VCaP (cell line): ENCODE measurements around the gene NR2E3.
"Not testable (repeated sequence)": the region's sequence is repeated elsewhere in the genome, so short reads cannot be mapped to it uniquely, and the experiment has no call there.

Experiments used
- H3K27ac ChIP-seq: fragments of 450-650 bp; 2 replicates; pipeline ENCODE4 v1.5.1; 2017
- TF ChIP-seq, protein P1 (sequence below): fragments of 450-650 bp; conservative IDR thresholded peaks from 2 replicates; pipeline ENCODE4 v1.5.1; 2017; ENCODE audit warnings: mild to moderate bottlenecking, moderate library complexity

NR2E3 gene

DNA sequence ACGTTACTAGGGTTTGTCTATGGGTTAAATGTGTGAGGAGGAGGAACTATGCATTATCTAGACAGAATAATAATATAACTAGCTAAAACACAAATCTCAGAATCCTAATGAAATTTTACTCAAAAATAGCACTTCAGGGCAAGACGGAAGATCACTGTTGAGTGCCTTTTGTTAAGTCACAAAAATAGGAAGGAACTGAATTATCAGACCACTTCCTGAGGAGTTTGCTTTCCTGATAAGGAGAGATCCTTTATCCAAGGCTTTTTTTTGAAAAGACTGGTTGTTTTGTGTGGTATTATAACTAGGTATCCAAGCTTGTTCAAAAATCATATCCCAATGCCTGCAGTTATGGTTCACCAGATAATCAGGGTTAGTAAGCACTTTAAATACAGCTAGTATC, 34.6 kb downstream of the NR2E3 start:
- H3K27ac ChIP-seq: no peak overlapping the region
- TF ChIP-seq, protein P1, sequence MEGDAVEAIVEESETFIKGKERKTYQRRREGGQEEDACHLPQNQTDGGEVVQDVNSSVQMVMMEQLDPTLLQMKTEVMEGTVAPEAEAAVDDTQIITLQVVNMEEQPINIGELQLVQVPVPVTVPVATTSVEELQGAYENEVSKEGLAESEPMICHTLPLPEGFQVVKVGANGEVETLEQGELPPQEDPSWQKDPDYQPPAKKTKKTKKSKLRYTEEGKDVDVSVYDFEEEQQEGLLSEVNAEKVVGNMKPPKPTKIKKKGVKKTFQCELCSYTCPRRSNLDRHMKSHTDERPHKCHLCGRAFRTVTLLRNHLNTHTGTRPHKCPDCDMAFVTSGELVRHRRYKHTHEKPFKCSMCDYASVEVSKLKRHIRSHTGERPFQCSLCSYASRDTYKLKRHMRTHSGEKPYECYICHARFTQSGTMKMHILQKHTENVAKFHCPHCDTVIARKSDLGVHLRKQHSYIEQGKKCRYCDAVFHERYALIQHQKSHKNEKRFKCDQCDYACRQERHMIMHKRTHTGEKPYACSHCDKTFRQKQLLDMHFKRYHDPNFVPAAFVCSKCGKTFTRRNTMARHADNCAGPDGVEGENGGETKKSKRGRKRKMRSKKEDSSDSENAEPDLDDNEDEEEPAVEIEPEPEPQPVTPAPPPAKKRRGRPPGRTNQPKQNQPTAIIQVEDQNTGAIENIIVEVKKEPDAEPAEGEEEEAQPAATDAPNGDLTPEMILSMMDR: no peak

DNA sequence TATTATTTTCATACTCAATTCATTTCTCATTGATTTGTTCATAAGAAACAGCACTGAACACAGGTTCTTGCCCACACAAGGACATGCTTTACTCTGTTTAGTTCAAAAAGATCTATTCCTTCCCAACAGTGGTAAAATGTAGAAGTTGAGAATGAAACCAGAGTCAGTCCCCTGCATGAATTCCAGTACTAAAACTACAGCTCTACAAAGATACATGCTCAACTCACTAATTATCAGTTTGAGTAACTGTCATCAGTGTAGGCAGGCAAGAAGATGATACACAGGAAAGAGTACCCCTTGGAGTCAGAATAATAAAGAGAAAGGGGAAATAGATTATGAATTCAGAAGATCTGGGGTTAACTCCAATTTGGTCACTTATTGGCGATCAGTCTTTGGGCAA, 43.2 kb downstream of the NR2E3 start:
- no peak overlapping the region for H3K27ac ChIP-seq
- TF ChIP-seq, protein P1: no peak

DNA sequence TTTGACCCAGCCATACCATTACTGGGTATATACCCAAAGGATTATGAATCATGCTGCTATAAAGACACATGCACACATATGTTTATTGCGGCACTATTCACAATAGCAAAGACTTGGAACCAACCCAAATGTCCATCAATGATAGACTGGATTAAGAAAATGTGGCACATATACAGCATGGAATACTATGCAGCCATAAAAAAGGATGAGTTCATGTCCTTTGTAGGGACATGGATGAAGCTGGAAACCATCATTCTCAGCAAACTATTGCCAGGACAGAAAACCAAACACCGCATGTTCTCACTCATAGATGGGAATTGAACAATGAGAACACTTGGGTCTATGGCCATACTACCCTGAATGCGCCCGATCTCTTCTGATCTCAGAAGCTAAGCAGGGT, 47.9 kb downstream of the NR2E3 start:
- H3K27ac ChIP-seq: not testable (repeated sequence)
